GM12878 (cell line): ENCODE data around the gene CASP10.

Experiments used
- CTCF ChIP-seq, 3 experiments: IDR thresholded peaks in 2 of 3; conservative IDR thresholded peaks in 1 of 3; 2 replicates each; pipeline ENCODE4 v1.5.1; 2011; ENCODE audit warnings: low read depth in 3 of 3, low read length in 3 of 3, mild to moderate bottlenecking in 3 of 3, control low read depth in 2 of 3, moderate library complexity in 2 of 3, inconsistent platforms in 1 of 3, mixed read lengths in 1 of 3; ENCODE audit not compliant: control insufficient read depth in 2 of 3, insufficient read depth in 1 of 3; ENCODE audit errors: extremely low read depth in 1 of 3
- EZH2 ChIP-seq: IDR thresholded peaks from 2 replicates; pipeline ENCODE4 v1.6.1; 2012; ENCODE audit warnings: low read depth, mild to moderate bottlenecking, control low read depth, inconsistent platforms, low read length, borderline replicate concordance; ENCODE audit not compliant: control insufficient read depth
- JUNB ChIP-seq: IDR thresholded peaks from 2 replicates; pipeline ENCODE4 v1.6.1; 2016; ENCODE audit warnings: antibody characterized with exemption, mild to moderate bottlenecking
- MAX ChIP-seq: IDR thresholded peaks from 2 replicates; pipeline ENCODE4 v1.6.1; 2012; ENCODE audit warnings: low read depth, low read length, improper control_type of control experiment
- POLR2A ChIP-seq: IDR thresholded peaks from 2 replicates; pipeline ENCODE4 v1.6.1; 2011; ENCODE audit warnings: low read depth, mild to moderate bottlenecking, low read length
- ZNF592 ChIP-seq: fragments of 450-650 bp; IDR thresholded peaks from 2 replicates; pipeline ENCODE4 v1.6.1; 2017; ENCODE audit warnings: mild to moderate bottlenecking, moderate library complexity

GRCh38 chr2:201152517-201152916 is 30.4 kb upstream of the CASP10 start:
- TF ChIP-seq MAX: no peak
- no peak for TF ChIP-seq CTCF (IDR thresholded peaks at IDR 0.05 in 2 of 3, conservative IDR thresholded peaks at IDR 0.05 in 1 of 3; ENCODE audit: control insufficient read depth in 2 of 3, extremely low read depth in 1 of 3, insufficient read depth in 1 of 3, low read depth in 3 of 3, low read length in 3 of 3)
- TF ChIP-seq ZNF592: no peak
- TF ChIP-seq EZH2: no peak
- no peak for TF ChIP-seq JUNB
- TF ChIP-seq POLR2A: no peak
